ENCODE results near the gene CLDN17. TPM values are rescaled to one million over a fixed set of nuclear protein-coding genes. Genes with fewer than 3 reads are reported as not detected.

CLDN17 gene
- total RNA-seq, 1 experiment from 2014 or later: not detected

GRCh38 chr21:30189773-30190172, 23.2 kb upstream of the CLDN17 start:
- POLR2A ChIA-PET: no interaction called here
- DNase-seq (ENCODE audit: low read depth, low spot score): no peak
- in situ Hi-C loops (cut with HindIII; ENCODE audit: low pct_unique_long_range_greater_than_20kb, low sequenced_read_pairs): no loop called here
- no peaks in the 10 kb centered on the region for H3K27me3 ChIP-seq (ENCODE audit: control insufficient read depth, insufficient read depth, low read length)
- no peak overlapping the region for H3K4me3 ChIP-seq (ENCODE audit: low read depth in 2 of 2, low read length in 2 of 2)
- ATAC-seq: no peak
- H3K36me3 ChIP-seq (ENCODE audit: control insufficient read depth, insufficient read depth, low read length): no peaks in the 10 kb centered on the region
- no peak overlapping the region for H3K27ac ChIP-seq (ENCODE audit: low read length)
- no peaks in the 10 kb centered on the region for H3K9me3 ChIP-seq (ENCODE audit: control insufficient read depth, insufficient read depth, low read depth, low read length)
- no peaks in the 10 kb centered on the region for H3K4me1 ChIP-seq (ENCODE audit: control insufficient read depth, insufficient read depth, low read length)
- CTCF ChIA-PET: no interaction called here
- TF ChIP-seq CTCF (IDR thresholded peaks at IDR 0.05) (no peak), SIN3A (IDR thresholded peaks at IDR 0.05; ENCODE audit: borderline replicate concordance, insufficient read depth, low read depth, low read length) (no peak), REST (IDR thresholded peaks at IDR 0.05; ENCODE audit: insufficient read depth in 1 of 2, low read depth in 2 of 2, low read length in 1 of 2) (no peak), POLR2AphosphoS5 (IDR thresholded peaks at IDR 0.05; ENCODE audit: low read depth, low read length) (no peak), TCF7L2 (IDR thresholded peaks at IDR 0.05; ENCODE audit: low read depth, low read length) (no peak)
- no TSS peak for BruUV-seq (replicated peaks)
- intact Hi-C loops (cut with micrococcal nuclease; ENCODE audit: unreplicated experiment): loop anchor here (10.0 kb wide), 1 partner anchor 145 kb away; no protein-coding TSS in a partner anchor

- no peak overlapping the region for H3K27ac ChIP-seq (ENCODE audit: low read length)
- no TSS peak for BruUV-seq (replicated peaks)
- ATAC-seq: no peak
- H3K4me3 ChIP-seq (ENCODE audit: low read depth in 2 of 2, low read length in 2 of 2): no peak overlapping the region
- no peaks in the 10 kb centered on the region for H3K4me1 ChIP-seq (ENCODE audit: control insufficient read depth, insufficient read depth, low read length)
- no peak for TF ChIP-seq POLR2AphosphoS5 (IDR thresholded peaks at IDR 0.05; ENCODE audit: low read depth, low read length)
- TF ChIP-seq SIN3A (IDR thresholded peaks at IDR 0.05; ENCODE audit: borderline replicate concordance, insufficient read depth, low read depth, low read length): no peak
- no peak for TF ChIP-seq CTCF (IDR thresholded peaks at IDR 0.05)
- TF ChIP-seq REST (IDR thresholded peaks at IDR 0.05; ENCODE audit: insufficient read depth in 1 of 2, low read depth in 2 of 2, low read length in 1 of 2): no peak
- TF ChIP-seq TCF7L2 (IDR thresholded peaks at IDR 0.05; ENCODE audit: low read depth, low read length): no peak
- intact Hi-C loops (cut with micrococcal nuclease; ENCODE audit: unreplicated experiment): no loop called here
- H3K9me3 ChIP-seq (ENCODE audit: control insufficient read depth, insufficient read depth, low read depth, low read length): no peaks in the 10 kb centered on the region
- H3K27me3 ChIP-seq (ENCODE audit: control insufficient read depth, insufficient read depth, low read length): no peaks in the 10 kb centered on the region
- ChIA-PET POLR2A (interaction anchor here (0.6 kb wide), 1 partner anchor 27 kb away, joined by 3 read pairs; no protein-coding TSS in a partner anchor), CTCF (interaction anchor here (0.5 kb wide), 1 partner anchor 1351 kb away, joined by 3 read pairs; no protein-coding TSS in a partner anchor)
- H3K36me3 ChIP-seq (ENCODE audit: control insufficient read depth, insufficient read depth, low read length): no peaks in the 10 kb centered on the region
- DNase-seq (ENCODE audit: low read depth, low spot score): no peak
- in situ Hi-C loops (cut with HindIII; ENCODE audit: low pct_unique_long_range_greater_than_20kb, low sequenced_read_pairs): no loop called here
These were observed 19.6 kb upstream of the CLDN17 start for GRCh38 chr21:30186242-30186641.

All from Panc1 (cell line).